GM21723 (cell line): ENCODE data around the gene PANX3.

Experiments
- ATAC-seq: cut with Tn5 transposase; IDR thresholded peaks from one replicate; pipeline ENCODE4 v1.9.1; 2021; ENCODE audit warnings: mild to moderate bottlenecking, moderate library complexity; ENCODE audit not compliant: unreplicated experiment

PANX3 gene

GRCh38 chr11:124656774-124657630 is 45.8 kb downstream of the PANX3 start:
- no peak for ATAC-seq

GRCh38 chr11:124657904-124658303 is 46.7 kb downstream of the PANX3 start:
- ATAC-seq = no peak

- no peak for ATAC-seq
These were observed 47.3 kb downstream of the PANX3 start for GRCh38 chr11:124658501-124658900.

- no peak for ATAC-seq
These were observed 47.8 kb downstream of the PANX3 start for GRCh38 chr11:124658986-124659385.

- ATAC-seq = no peak
These were observed 50.3 kb downstream of the PANX3 start for GRCh38 chr11:124661553-124661952.

GRCh38 chr11:124662106-124662505 is 50.9 kb downstream of the PANX3 start:
- no peak for ATAC-seq

- no peak for ATAC-seq
These were observed 52.6 kb downstream of the PANX3 start for GRCh38 chr11:124663861-124664260.

- ATAC-seq = no peak
These were observed 56.4 kb downstream of the PANX3 start for GRCh38 chr11:124667601-124668000.

- ATAC-seq = peak; percentile 29
These were observed 58.0 kb downstream of the PANX3 start for GRCh38 chr11:124669193-124669592.
